CD4-positive, alpha-beta T cell (primary cell): ENCODE results near the gene TVP23A. TPM values are rescaled to one million over a fixed set of nuclear protein-coding genes. Genes with fewer than 3 reads are reported as not detected.
A peak's percentile ranks its signal among the peaks of the same experiment; 100 is the strongest.

Source experiments
- ATAC-seq: fragments of 200-7000 bp; cut with Tn5 transposase; one replicate; pipeline ENCODE4 v1.10.0; 2022; ENCODE audit warnings: mild to moderate bottlenecking; ENCODE audit not compliant: poor library complexity
- CTCF ChIA-PET: fragments of 350-600 bp; sonication (Branson Sonifier 250); formaldehyde crosslinking; loops from one replicate; lab custom pipeline; 2021; ENCODE audit warnings: antibody characterized with exemption, inconsistent platforms; lab: Charles Lee
- POLR2A ChIA-PET: fragments of 350-600 bp; sonication (Branson Sonifier 250); formaldehyde crosslinking; loops from one replicate; lab custom pipeline; 2021; ENCODE audit warnings: antibody characterized with exemption, inconsistent platforms; lab: Charles Lee
- DNase-seq, 14 experiments: peaks; one replicate each; pipeline ENCODE4 v3.0.0-alpha.2; 2013 to 2020; ENCODE audit warnings: mixed read lengths in 2 of 14
- H3K27ac ChIP-seq, 2 donors: one replicate each; pipeline versions ENCODE4 v1.5.1 to v1.7.0; 2013; ENCODE audit warnings: low read length in 2 of 2, low read depth in 1 of 2, mild to moderate bottlenecking in 1 of 2
- H3K27me3 ChIP-seq, 2 experiments: 1 replicate in 1 of 2; 2 replicates in 1 of 2; pipeline versions ENCODE4 v1.6.1 to v1.7.0; 2013; ENCODE audit warnings: low read length in 2 of 2, control low read depth in 1 of 2, mild to moderate bottlenecking in 1 of 2, moderate library complexity in 1 of 2; ENCODE audit not compliant: insufficient read depth in 2 of 2, control insufficient read depth in 1 of 2
- H3K36me3 ChIP-seq: one replicate; pipeline ENCODE4 v1.6.1; 2013; ENCODE audit warnings: low read length, control low read depth; ENCODE audit not compliant: insufficient read depth
- H3K4me1 ChIP-seq: one replicate; pipeline ENCODE4 v1.6.1; 2013; ENCODE audit warnings: low read length, control low read depth; ENCODE audit not compliant: insufficient read depth
- H3K4me3 ChIP-seq: one replicate; pipeline ENCODE4 v1.5.1; 2013; ENCODE audit warnings: mild to moderate bottlenecking, low read length, moderate library complexity
- H3K9me3 ChIP-seq, 2 experiments: 1 replicate in 1 of 2; 2 replicates in 1 of 2; pipeline versions ENCODE4 v1.6.1 to v1.7.0; 2013; ENCODE audit warnings: low read length in 2 of 2, mild to moderate bottlenecking in 2 of 2, control low read depth in 1 of 2, moderate library complexity in 1 of 2; ENCODE audit not compliant: control insufficient read depth in 1 of 2, insufficient read depth in 1 of 2
- H3K27ac Mint-ChIP-seq: one replicate; pipeline ENCODE4 v1.8.0; 2020; ENCODE audit warnings: mixed read lengths
- H3K27me3 Mint-ChIP-seq: one replicate; pipeline ENCODE4 v1.8.0; 2021; ENCODE audit warnings: mixed read lengths
- H3K36me3 Mint-ChIP-seq: one replicate; pipeline ENCODE4 v1.8.0; 2021; ENCODE audit warnings: low read depth, mixed read lengths
- H3K4me1 Mint-ChIP-seq: one replicate; pipeline ENCODE4 v1.8.0; 2021; ENCODE audit warnings: low read depth, mixed read lengths
- H3K4me3 Mint-ChIP-seq: one replicate; pipeline ENCODE4 v1.8.0; 2020; ENCODE audit warnings: mild to moderate bottlenecking, mixed read lengths
- H3K9me3 Mint-ChIP-seq: one replicate; pipeline ENCODE4 v1.8.0; 2020; ENCODE audit warnings: mixed read lengths
- intact Hi-C, 2 experiments: fragments of 100-400 bp; cut with DNase I in 1 of 2; cut with micrococcal nuclease in 1 of 2; formaldehyde crosslinking; loops; one replicate each; pipeline versions ENCODE4 v1.15.1 to v1.9.0; 2023 to 2025; cut with DNase I, micrococcal nuclease
- total RNA-seq, 174 experiments: library from RNA in 2 of 174; stranded (reverse) in 2 of 174; gene quantifications; one replicate each; pipeline ENCODE4 v1.2.3 and lab custom pipeline; 2021 to 2026
- TF ChIP-seq, protein P1 (sequence below): fragments of 200-600 bp; IDR thresholded peaks from one replicate; pipeline ENCODE4 v1.8.0; 2022; ENCODE audit warnings: antibody characterized with exemption, mild to moderate bottlenecking

TVP23A gene
- total RNA-seq, 2 experiments from 2014 or later: not detected

DNA sequence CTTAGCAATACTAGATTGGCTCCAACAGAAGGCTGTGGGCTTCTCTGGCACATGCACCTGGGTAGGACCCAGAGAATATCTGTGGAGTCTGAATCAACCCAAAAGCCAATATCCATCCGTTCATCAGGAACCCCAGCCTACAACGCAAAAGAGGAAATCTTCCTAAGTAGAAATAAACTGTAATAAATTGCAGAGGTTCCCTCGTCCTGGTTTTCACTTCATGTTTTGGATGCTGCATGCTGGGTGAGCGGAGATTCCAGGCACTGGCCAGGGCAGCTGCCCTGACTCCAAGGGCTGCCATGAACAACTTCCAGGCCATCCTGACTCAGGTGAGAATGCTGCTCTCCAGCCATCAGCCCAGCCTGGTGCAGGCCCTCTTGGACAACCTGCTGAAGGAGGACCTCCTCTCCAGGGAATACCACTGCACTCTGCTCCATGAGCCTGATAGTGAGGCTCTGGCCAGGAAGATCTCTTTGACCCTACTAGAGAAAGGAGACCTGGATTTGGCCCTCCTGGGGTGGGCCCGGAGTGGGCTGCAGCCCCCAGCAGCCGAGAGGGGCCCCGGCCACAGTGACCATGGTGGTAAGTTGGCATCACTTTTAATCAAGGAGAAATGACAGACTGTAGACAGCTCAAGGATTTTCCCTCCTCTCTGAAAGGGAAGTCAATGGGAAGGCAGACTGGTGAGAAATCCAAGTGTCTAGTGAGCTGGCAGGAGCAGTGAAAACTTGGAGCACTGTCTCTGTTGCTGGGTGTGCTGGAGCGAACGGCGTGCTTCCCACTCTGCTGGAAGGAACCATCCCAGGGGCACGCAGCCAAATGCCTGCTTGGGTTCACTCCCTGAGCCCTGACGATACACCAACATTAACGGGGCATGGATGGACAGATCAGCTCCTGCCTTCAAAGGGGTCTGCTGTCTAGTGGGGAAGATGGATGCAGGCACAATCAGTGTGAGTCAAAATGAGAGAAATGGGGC lies 47.7 kb upstream of the TVP23A start:
- DNase-seq: no peak
- Histone ChIP-seq H3K27me3 (peaks cover 3 to 14% of the 10 kb centered on the region in 2 experiments), H3K4me1 (peaks cover 30% of the 10 kb centered on the region)

DNA sequence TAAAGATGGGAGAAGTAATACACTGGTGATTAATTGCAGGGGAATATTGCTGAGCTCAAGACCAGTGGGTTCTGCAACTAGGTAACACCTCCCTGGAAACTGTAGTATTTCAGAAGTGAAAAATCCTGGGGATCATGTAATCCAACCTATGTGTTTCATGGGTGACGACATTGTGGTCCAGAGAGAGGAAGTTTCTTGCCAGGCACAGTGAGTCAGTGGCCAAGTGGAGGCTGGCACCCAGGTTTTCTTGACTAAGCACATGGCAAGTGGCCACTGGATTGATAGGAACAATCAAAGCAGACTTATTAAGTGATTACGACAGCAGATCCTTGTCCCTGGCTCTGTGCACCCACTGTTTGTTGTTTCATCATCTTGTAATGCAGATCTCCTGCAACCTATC lies 43.8 kb upstream of the TVP23A start:
- no peaks in the 10 kb centered on the region for H3K36me3 ChIP-seq
- Mint-ChIP-seq H3K36me3 (no peaks in the 10 kb centered on the region), H3K9me3 (no peaks in the 10 kb centered on the region), H3K27ac (no peak overlapping the region), H3K4me3 (no peak overlapping the region), H3K4me1 (no peaks in the 10 kb centered on the region), H3K27me3 (peaks cover 10% of the 10 kb centered on the region)
- peak in 2 of 14 experiments; percentile 64 to 73 for DNase-seq
- ChIA-PET CTCF (interaction anchor here (1.5 kb wide), 1 partner anchor 14 kb away, joined by 3 read pairs; no protein-coding TSS in a partner anchor), POLR2A (no interaction called here)
- H3K4me1 ChIP-seq: peaks cover 3% of the 10 kb centered on the region
- TF ChIP-seq, protein P1, sequence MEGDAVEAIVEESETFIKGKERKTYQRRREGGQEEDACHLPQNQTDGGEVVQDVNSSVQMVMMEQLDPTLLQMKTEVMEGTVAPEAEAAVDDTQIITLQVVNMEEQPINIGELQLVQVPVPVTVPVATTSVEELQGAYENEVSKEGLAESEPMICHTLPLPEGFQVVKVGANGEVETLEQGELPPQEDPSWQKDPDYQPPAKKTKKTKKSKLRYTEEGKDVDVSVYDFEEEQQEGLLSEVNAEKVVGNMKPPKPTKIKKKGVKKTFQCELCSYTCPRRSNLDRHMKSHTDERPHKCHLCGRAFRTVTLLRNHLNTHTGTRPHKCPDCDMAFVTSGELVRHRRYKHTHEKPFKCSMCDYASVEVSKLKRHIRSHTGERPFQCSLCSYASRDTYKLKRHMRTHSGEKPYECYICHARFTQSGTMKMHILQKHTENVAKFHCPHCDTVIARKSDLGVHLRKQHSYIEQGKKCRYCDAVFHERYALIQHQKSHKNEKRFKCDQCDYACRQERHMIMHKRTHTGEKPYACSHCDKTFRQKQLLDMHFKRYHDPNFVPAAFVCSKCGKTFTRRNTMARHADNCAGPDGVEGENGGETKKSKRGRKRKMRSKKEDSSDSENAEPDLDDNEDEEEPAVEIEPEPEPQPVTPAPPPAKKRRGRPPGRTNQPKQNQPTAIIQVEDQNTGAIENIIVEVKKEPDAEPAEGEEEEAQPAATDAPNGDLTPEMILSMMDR: no peak
- peaks cover 0 to 4% of the 10 kb centered on the region in 2 experiments for H3K9me3 ChIP-seq
- H3K27ac ChIP-seq: no peak overlapping the region
- no peak for ATAC-seq
- intact Hi-C loops: no loop called here
- H3K4me3 ChIP-seq: no peak overlapping the region
- H3K27me3 ChIP-seq: peaks cover 3 to 14% of the 10 kb centered on the region in 2 experiments

More for the DNA sequence above, 47.7 kb upstream of the TVP23A start:
- ChIA-PET CTCF (no interaction called here), POLR2A (no interaction called here)
- Histone ChIP-seq H3K36me3 (no peaks in the 10 kb centered on the region), H3K9me3 (no peaks in the 10 kb centered on the region), H3K4me3 (no peak overlapping the region), H3K27ac (no peak overlapping the region)
- H3K27me3 Mint-ChIP-seq: peaks cover 14% of the 10 kb centered on the region
- ATAC-seq: no peak
- intact Hi-C loops: no loop called here
- TF ChIP-seq, protein P1: no peak
- H3K9me3 Mint-ChIP-seq: no peaks in the 10 kb centered on the region
- H3K4me3 Mint-ChIP-seq: no peak overlapping the region
- H3K4me1 Mint-ChIP-seq: peaks cover 26% of the 10 kb centered on the region
- no peaks in the 10 kb centered on the region for H3K36me3 Mint-ChIP-seq
- H3K27ac Mint-ChIP-seq: no peak overlapping the region

DNA sequence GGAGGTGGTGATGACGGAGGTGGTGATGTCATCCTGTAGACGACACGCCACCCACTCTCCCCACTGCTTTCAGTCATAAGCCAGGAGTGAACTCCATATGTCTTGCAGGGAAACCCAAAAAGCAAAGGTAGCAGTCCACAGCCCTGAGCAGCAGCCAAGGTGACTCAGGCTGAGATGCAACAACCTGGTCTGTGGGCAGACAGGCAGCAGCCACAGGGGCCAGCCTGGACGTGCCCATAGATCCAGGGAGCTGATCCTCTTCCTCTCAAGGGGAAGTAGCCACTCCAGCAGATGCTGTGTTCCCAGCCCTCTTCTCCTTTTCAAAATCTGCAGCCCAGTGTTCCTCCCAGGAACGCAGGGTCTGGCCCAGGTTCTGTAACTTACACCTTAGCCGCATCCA lies 41.1 kb upstream of the TVP23A start:
- H3K4me3 Mint-ChIP-seq: no peak overlapping the region
- DNase-seq: no peak

More for the DNA sequence above, 41.1 kb upstream of the TVP23A start:
- peaks cover 0 to 6% of the 10 kb centered on the region in 2 experiments for H3K27me3 ChIP-seq
- Mint-ChIP-seq H3K27me3 (peaks cover 10% of the 10 kb centered on the region), H3K36me3 (no peaks in the 10 kb centered on the region), H3K9me3 (no peaks in the 10 kb centered on the region), H3K27ac (no peak overlapping the region), H3K4me1 (no peaks in the 10 kb centered on the region)
- intact Hi-C loops: loop anchor here in 1 of 2 experiments (10.0 kb wide), 1 partner anchor 1985 kb away; no protein-coding TSS in a partner anchor
- ATAC-seq: no peak
- no peak overlapping the region for H3K4me3 ChIP-seq
- no peaks in the 10 kb centered on the region for H3K36me3 ChIP-seq
- H3K27ac ChIP-seq: no peak overlapping the region
- CTCF ChIA-PET: no interaction called here
- TF ChIP-seq, protein P1: no peak
- POLR2A ChIA-PET: no interaction called here
- H3K4me1 ChIP-seq: no peaks in the 10 kb centered on the region
- peaks cover 0 to 4% of the 10 kb centered on the region in 2 experiments for H3K9me3 ChIP-seq
